Caco-2 (cell line): ENCODE data around the gene SGK2. TPM values are rescaled to one million over a fixed set of nuclear protein-coding genes. Genes with fewer than 3 reads are reported as not detected.
A peak's percentile ranks its signal among the peaks of the same experiment; 100 is the strongest.

Source experiments
- BruUV-seq: library from RNA; stranded (reverse); fragments of 400-500 nt; replicated peaks from 2 replicates; lab custom pipeline; 2021; lab: Mats Ljungman, UMichigan
- CTCF ChIA-PET: fragments of 300-600 bp; sonication (Branson Sonifier 250); formaldehyde crosslinking; loops from one replicate; lab custom pipeline; 2022; ENCODE audit warnings: antibody characterized with exemption; lab: Charles Lee
- POLR2A ChIA-PET: fragments of 300-600 bp; sonication (Branson Sonifier 250); formaldehyde crosslinking; loops from one replicate; lab custom pipeline; 2022; ENCODE audit warnings: antibody characterized with exemption; lab: Charles Lee
- DNase-seq, 2 experiments: peaks; one replicate each; pipeline versions ENCODE4 v3.0.0 to v3.0.0-alpha.2; 2020 to 2022
- H3K27me3 ChIP-seq: replicated peaks from 2 replicates; pipeline ENCODE4 v1.6.0; 2011; ENCODE audit warnings: low read length; ENCODE audit not compliant: control insufficient read depth, insufficient read depth
- H3K36me3 ChIP-seq: 2 replicates; pipeline ENCODE4 v1.5.1; 2011; ENCODE audit warnings: low read length; ENCODE audit not compliant: control insufficient read depth, insufficient read depth
- H3K4me1 ChIP-seq: fragments of 250-450 bp; sonication (Bioruptor Pico); 2 replicates; pipeline ENCODE4 v1.5.1; 2020; ENCODE audit warnings: mild to moderate bottlenecking
- H3K4me3 ChIP-seq: 2 replicates; pipeline ENCODE4 v1.5.1; 2011; ENCODE audit warnings: low read depth, mild to moderate bottlenecking, control low read depth, low read length
- H3K9me3 ChIP-seq: fragments of 250-450 bp; sonication (Bioruptor Pico); 2 replicates; pipeline ENCODE4 v1.5.1; 2020; ENCODE audit warnings: mild to moderate bottlenecking, moderate library complexity
- H3K27ac Mint-ChIP-seq: one replicate; pipeline ENCODE4 v1.8.0; 2022; ENCODE audit warnings: mixed read lengths; ENCODE audit not compliant: unreplicated experiment
- H3K27me3 Mint-ChIP-seq: one replicate; pipeline ENCODE4 v1.8.0; 2022; ENCODE audit warnings: mixed read lengths; ENCODE audit not compliant: insufficient read depth, unreplicated experiment
- H3K36me3 Mint-ChIP-seq: one replicate; pipeline ENCODE4 v1.8.0; 2022; ENCODE audit warnings: mild to moderate bottlenecking, mixed read lengths; ENCODE audit not compliant: insufficient read depth, unreplicated experiment
- H3K4me1 Mint-ChIP-seq: one replicate; pipeline ENCODE4 v1.8.0; 2022; ENCODE audit warnings: low read depth, mixed read lengths; ENCODE audit not compliant: unreplicated experiment
- H3K4me3 Mint-ChIP-seq: one replicate; pipeline ENCODE4 v1.8.0; 2022; ENCODE audit warnings: mild to moderate bottlenecking, moderate library complexity, mixed read lengths; ENCODE audit not compliant: unreplicated experiment
- H3K9me3 Mint-ChIP-seq: one replicate; pipeline ENCODE4 v1.8.0; 2022; ENCODE audit warnings: mixed read lengths; ENCODE audit not compliant: unreplicated experiment
- intact Hi-C: fragments of 100-400 bp; cut with micrococcal nuclease; formaldehyde crosslinking; loops from one replicate; pipeline ENCODE4 v1.10.0; 2022; ENCODE audit not compliant: unreplicated experiment
- total RNA-seq: library from RNA; stranded (reverse); gene quantifications from 2 replicates; pipeline ENCODE4 v1.2.3, GENCODE V29; 2022
- TF ChIP-seq, protein P1 (sequence below), 2 experiments: fragments of 200-600 bp in 1 of 2; IDR thresholded peaks; 1 replicate in 1 of 2; 2 replicates in 1 of 2; pipeline versions ENCODE4 v1.5.1 to v1.8.0; 2011 to 2022; ENCODE audit warnings: antibody characterized with exemption in 1 of 2, control low read depth in 1 of 2, inconsistent platforms in 1 of 2, low read depth in 1 of 2, low read length in 1 of 2, mild to moderate bottlenecking in 1 of 2, moderate library complexity in 1 of 2; ENCODE audit not compliant: insufficient read depth in 1 of 2, severe bottlenecking in 1 of 2, unreplicated experiment in 1 of 2

Gene SGK2
- total RNA-seq, 1 experiment from 2014 or later, result 5.2 TPM

DNA sequence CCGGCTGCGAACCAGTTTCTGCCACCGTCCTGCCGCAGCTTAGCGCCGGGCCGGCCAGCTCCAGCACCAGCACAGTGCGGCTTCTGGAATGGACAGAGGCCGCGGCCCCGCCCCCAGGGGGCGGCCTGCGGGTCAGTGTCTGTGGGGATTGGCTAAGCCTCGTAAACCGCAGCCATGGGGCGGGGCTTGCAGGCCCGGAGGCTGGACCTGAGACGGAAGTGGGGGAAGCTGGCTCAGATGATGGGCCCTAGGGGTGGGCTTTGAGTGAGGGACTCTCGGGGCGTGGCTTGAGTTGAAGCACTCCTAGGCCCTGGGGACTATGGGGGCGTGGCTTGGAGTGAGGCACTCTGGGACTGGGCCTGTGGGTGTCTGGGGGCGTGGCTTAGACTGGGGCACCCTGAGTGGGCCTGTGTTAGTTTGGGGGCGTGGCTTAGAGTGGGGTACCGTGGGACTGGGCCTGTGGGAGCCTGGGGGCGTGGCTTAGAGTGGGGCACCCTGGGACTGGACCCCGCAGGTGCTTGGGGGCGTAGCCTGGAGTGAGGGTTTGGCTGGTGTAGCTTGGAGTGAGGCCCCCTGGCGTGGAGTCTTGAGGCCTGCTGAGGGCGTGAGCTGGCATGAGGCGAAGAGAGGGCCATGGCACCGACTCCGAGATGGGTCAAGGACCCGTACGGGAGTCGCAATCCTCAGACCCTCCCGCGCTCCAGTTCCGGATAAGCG, 44.7 kb upstream of the SGK2 start:
- Histone ChIP-seq H3K4me3 (peak overlapping the region; percentile 46), H3K4me1 (no peaks in the 10 kb centered on the region), H3K36me3 (no peaks in the 10 kb centered on the region), H3K9me3 (no peaks in the 10 kb centered on the region), H3K27me3 (no peaks in the 10 kb centered on the region)
- peak overlapping the region; percentile 85 for H3K4me3 Mint-ChIP-seq
- TF ChIP-seq, protein P1, sequence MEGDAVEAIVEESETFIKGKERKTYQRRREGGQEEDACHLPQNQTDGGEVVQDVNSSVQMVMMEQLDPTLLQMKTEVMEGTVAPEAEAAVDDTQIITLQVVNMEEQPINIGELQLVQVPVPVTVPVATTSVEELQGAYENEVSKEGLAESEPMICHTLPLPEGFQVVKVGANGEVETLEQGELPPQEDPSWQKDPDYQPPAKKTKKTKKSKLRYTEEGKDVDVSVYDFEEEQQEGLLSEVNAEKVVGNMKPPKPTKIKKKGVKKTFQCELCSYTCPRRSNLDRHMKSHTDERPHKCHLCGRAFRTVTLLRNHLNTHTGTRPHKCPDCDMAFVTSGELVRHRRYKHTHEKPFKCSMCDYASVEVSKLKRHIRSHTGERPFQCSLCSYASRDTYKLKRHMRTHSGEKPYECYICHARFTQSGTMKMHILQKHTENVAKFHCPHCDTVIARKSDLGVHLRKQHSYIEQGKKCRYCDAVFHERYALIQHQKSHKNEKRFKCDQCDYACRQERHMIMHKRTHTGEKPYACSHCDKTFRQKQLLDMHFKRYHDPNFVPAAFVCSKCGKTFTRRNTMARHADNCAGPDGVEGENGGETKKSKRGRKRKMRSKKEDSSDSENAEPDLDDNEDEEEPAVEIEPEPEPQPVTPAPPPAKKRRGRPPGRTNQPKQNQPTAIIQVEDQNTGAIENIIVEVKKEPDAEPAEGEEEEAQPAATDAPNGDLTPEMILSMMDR (IDR thresholded peaks at IDR 0.05; ENCODE audit: insufficient read depth in 1 of 2, low read depth in 1 of 2, low read length in 1 of 2, severe bottlenecking in 1 of 2, unreplicated experiment in 1 of 2), result peak in 1 of 2 experiments; percentile 43
- no peaks in the 10 kb centered on the region for H3K27me3 Mint-ChIP-seq
- no peaks in the 10 kb centered on the region for H3K4me1 Mint-ChIP-seq
- no peaks in the 10 kb centered on the region for H3K9me3 Mint-ChIP-seq
- ChIA-PET POLR2A (interaction anchor here (0.5 to 2.5 kb wide), 3 partner anchors 57 to 139 kb away, joined by 3 to 10 read pairs (median 6); partner anchors contain the start of genes IFT52 and SRSF6), CTCF (interaction anchor here (0.6 to 0.7 kb wide), 4 partner anchors 59 to 1889 kb away, joined by 3 read pairs; no protein-coding TSS in a partner anchor)
- peak; percentile 96 to 98 for DNase-seq
- BruUV-seq, result no TSS peak
- intact Hi-C loops, result loop anchor here (1.0 kb wide), 1 partner anchor 57 kb away; the partner anchor contains the start of gene SRSF6
- H3K27ac Mint-ChIP-seq, result peak overlapping the region; percentile 12
- H3K36me3 Mint-ChIP-seq, result no peaks in the 10 kb centered on the region

DNA sequence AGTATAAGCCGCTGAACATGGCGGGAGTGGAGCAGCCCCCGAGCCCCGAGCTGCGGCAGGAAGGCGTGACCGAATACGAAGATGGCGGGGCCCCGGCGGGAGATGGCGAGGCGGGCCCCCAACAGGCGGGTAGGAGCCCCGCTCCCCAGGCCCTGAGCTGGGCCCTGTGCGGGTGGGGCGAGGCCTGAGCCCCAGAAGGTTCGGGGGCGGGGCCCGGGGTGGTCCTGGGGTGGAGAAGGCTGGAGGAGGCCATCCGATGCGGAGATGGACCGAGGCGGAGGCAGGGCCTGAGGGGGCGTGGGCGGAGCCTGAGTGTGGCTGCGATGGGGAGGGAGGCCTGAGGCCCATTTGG, 44.2 kb upstream of the SGK2 start:
- TF ChIP-seq, protein P1 (IDR thresholded peaks at IDR 0.05; ENCODE audit: insufficient read depth in 1 of 2, low read depth in 1 of 2, low read length in 1 of 2, severe bottlenecking in 1 of 2, unreplicated experiment in 1 of 2), result no peak
- Histone ChIP-seq H3K4me1 (no peaks in the 10 kb centered on the region), H3K9me3 (peaks cover under 1% of the 10 kb centered on the region; the same call in 1 of the 2 replicates), H3K27me3 (no peaks in the 10 kb centered on the region), H3K36me3 (no peaks in the 10 kb centered on the region), H3K4me3 (peak overlapping the region; percentile 46)
- Mint-ChIP-seq H3K27me3 (no peaks in the 10 kb centered on the region), H3K36me3 (no peaks in the 10 kb centered on the region), H3K27ac (peak overlapping the region; percentile 12), H3K4me1 (no peaks in the 10 kb centered on the region), H3K9me3 (no peaks in the 10 kb centered on the region), H3K4me3 (peak overlapping the region; percentile 85)
- POLR2A ChIA-PET, result interaction anchor here (2.5 kb wide), 1 partner anchor 57 kb away, joined by 10 read pairs; the partner anchor contains the start of gene SRSF6
- DNase-seq, result no peak
- CTCF ChIA-PET, result interaction anchor here (0.6 to 0.7 kb wide), 3 partner anchors 60 to 1890 kb away, joined by 3 read pairs; no protein-coding TSS in a partner anchor
- no TSS peak for BruUV-seq
- intact Hi-C loops, result loop anchor here (1.0 kb wide), 1 partner anchor 57 kb away; the partner anchor contains the start of gene SRSF6

DNA sequence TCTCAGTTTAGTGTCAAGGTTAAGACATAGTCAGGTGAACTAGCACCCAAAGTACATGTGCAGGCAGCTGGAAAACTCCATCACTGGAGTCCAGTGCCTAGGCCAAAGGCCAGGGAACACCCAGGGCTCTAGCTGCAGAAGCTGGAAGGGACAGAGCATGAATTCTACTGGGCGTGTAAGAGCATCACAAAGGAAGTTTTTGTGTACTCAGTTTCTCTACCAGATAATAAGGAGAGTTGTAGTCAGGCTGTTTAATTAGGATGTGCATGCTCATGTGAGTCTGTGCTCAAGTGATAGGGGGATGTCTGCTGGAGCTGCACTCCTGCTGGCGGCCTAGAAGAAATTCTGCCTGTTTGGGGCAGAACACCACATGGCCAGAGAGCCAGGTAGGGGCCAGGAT, 43.2 kb upstream of the SGK2 start:
- Histone ChIP-seq H3K27me3 (no peaks in the 10 kb centered on the region), H3K36me3 (no peaks in the 10 kb centered on the region), H3K4me3 (no peak overlapping the region), H3K4me1 (no peaks in the 10 kb centered on the region), H3K9me3 (peaks cover 10% of the 10 kb centered on the region; the same call in 1 of the 2 replicates)
- intact Hi-C loops, result no loop called here
- TF ChIP-seq, protein P1 (IDR thresholded peaks at IDR 0.05; ENCODE audit: insufficient read depth in 1 of 2, low read depth in 1 of 2, low read length in 1 of 2, severe bottlenecking in 1 of 2, unreplicated experiment in 1 of 2), result no peak
- no peaks in the 10 kb centered on the region for H3K9me3 Mint-ChIP-seq
- no peak overlapping the region for H3K4me3 Mint-ChIP-seq
- no peaks in the 10 kb centered on the region for H3K27me3 Mint-ChIP-seq
- no peak overlapping the region for H3K27ac Mint-ChIP-seq
- no peaks in the 10 kb centered on the region for H3K4me1 Mint-ChIP-seq
- POLR2A ChIA-PET, result interaction anchor here (0.6 to 2.5 kb wide), 2 partner anchors 58 to 152 kb away, joined by 3 to 10 read pairs; partner anchors contain the start of gene SRSF6
- H3K36me3 Mint-ChIP-seq, result no peaks in the 10 kb centered on the region
- no peak for DNase-seq
- BruUV-seq, result no TSS peak
- CTCF ChIA-PET, result no interaction called here
